IMR-90 (cell line): ENCODE data around the gene MDP1. TPM values are rescaled to one million over a fixed set of nuclear protein-coding genes. Genes with fewer than 3 reads are reported as not detected.
A peak's percentile ranks its signal among the peaks of the same experiment; 100 is the strongest.

Experiments used
- ATAC-seq: fragments of 200-7000 bp; cut with Tn5 transposase; 2 replicates; pipeline ENCODE4 v1.9.1; 2020; ENCODE audit warnings: low read depth, mild to moderate bottlenecking, moderate library complexity
- BruUV-seq: library from RNA; stranded (reverse); fragments of 400-500 nt; replicated peaks from 2 replicates; lab custom pipeline; 2021; lab: Mats Ljungman, UMichigan
- CTCF ChIA-PET: fragments of 300-600 bp; formaldehyde crosslinking; extraction: SDS; loops from one replicate; lab custom pipeline; 2021; ENCODE audit warnings: antibody characterized with exemption; lab: Yijun Ruan, JAX
- POLR2A ChIA-PET: fragments of 300-600 bp; sonication (Branson Sonifier 250); formaldehyde crosslinking; loops from one replicate; lab custom pipeline; 2022; ENCODE audit warnings: antibody characterized with exemption; ENCODE audit not compliant: unreplicated experiment; lab: Charles Lee
- DNase-seq: peaks from one replicate; pipeline ENCODE4 v3.0.0; 2013
- H2AFZ ChIP-seq: replicated peaks from 2 replicates; pipeline ENCODE3; 2013; ENCODE audit warnings: low read length, mild to moderate bottlenecking; ENCODE audit not compliant: poor library complexity
- H2AK5ac ChIP-seq: 2 replicates; pipeline ENCODE4 v1.6.1; 2013; ENCODE audit warnings: low read depth, low read length, inconsistent platforms
- H2AK9ac ChIP-seq: replicated peaks from 2 replicates; pipeline ENCODE3; 2013; ENCODE audit warnings: mild to moderate bottlenecking, low read depth, low read length, moderate library complexity; ENCODE audit not compliant: poor library complexity
- H2BK120ac ChIP-seq: 2 replicates; pipeline ENCODE4 v1.6.1; 2013; ENCODE audit warnings: low read depth, low read length, inconsistent platforms
- H2BK15ac ChIP-seq: 3 replicates; pipeline ENCODE4 v1.6.1; 2013; ENCODE audit warnings: low read depth, low read length, inconsistent platforms
- H2BK20ac ChIP-seq: 2 replicates; pipeline ENCODE4 v1.6.1; 2013; ENCODE audit warnings: low read depth, mild to moderate bottlenecking, inconsistent platforms, low read length, moderate library complexity
- H2BK5ac ChIP-seq: 2 replicates; pipeline ENCODE4 v1.6.1; 2013; ENCODE audit warnings: mild to moderate bottlenecking, low read depth, low read length, inconsistent platforms; ENCODE audit not compliant: poor library complexity, severe bottlenecking
- H3K14ac ChIP-seq: replicated peaks from 2 replicates; pipeline ENCODE4 v1.6.1; 2013; ENCODE audit warnings: low read depth, low read length, inconsistent platforms
- H3K18ac ChIP-seq: 2 replicates; pipeline ENCODE4 v1.6.1; 2013; ENCODE audit warnings: low read depth, low read length, control low read depth
- H3K23ac ChIP-seq: 2 replicates; pipeline ENCODE4 v1.6.1; 2013; ENCODE audit warnings: low read depth, low read length, inconsistent platforms
- H3K27ac ChIP-seq: 2 replicates; pipeline ENCODE4 v1.5.1; 2013; ENCODE audit warnings: mild to moderate bottlenecking, control low read depth, low read length; ENCODE audit not compliant: insufficient read depth
- H3K27me3 ChIP-seq: 2 replicates; pipeline ENCODE4 v1.6.1; 2013; ENCODE audit warnings: low read length; ENCODE audit not compliant: control insufficient read depth, insufficient read depth
- H3K36me3 ChIP-seq: 2 replicates; pipeline ENCODE4 v1.6.1; 2013; ENCODE audit warnings: low read length, mixed read lengths; ENCODE audit not compliant: control insufficient read depth, insufficient read depth
- H3K4ac ChIP-seq: 2 replicates; pipeline ENCODE4 v1.6.1; 2013; ENCODE audit warnings: low read depth, low read length, inconsistent platforms
- H3K4me1 ChIP-seq: 2 replicates; pipeline ENCODE4 v1.6.1; 2013; ENCODE audit warnings: low read length, mixed read lengths; ENCODE audit not compliant: control insufficient read depth, insufficient read depth
- H3K4me2 ChIP-seq: 2 replicates; pipeline ENCODE4 v1.6.1; 2013; ENCODE audit warnings: low read depth, mild to moderate bottlenecking, control low read depth, low read length, moderate library complexity
- H3K4me3 ChIP-seq: 2 replicates; pipeline ENCODE4 v1.5.1; 2013; ENCODE audit warnings: low read depth, mild to moderate bottlenecking, control low read depth, low read length, moderate library complexity; ENCODE audit not compliant: insufficient read depth
- H3K56ac ChIP-seq: 2 replicates; pipeline ENCODE4 v1.6.1; 2013; ENCODE audit warnings: low read length, inconsistent platforms; ENCODE audit not compliant: insufficient read depth; ENCODE audit errors: extremely low read depth
- H3K79me1 ChIP-seq, 2 experiments: 2 replicates each; pipeline ENCODE4 v1.6.1; 2013; ENCODE audit warnings: low read length in 2 of 2, inconsistent platforms in 1 of 2, low read depth in 1 of 2
- H3K9ac ChIP-seq: 2 replicates; pipeline ENCODE4 v1.6.1; 2013; ENCODE audit warnings: low read depth, low read length, control low read depth
- H3K9me1 ChIP-seq: 2 replicates; pipeline ENCODE4 v1.6.1; 2013; ENCODE audit warnings: low read length, inconsistent platforms; ENCODE audit not compliant: insufficient read depth
- H3K9me3 ChIP-seq: 2 replicates; pipeline ENCODE4 v1.6.1; 2013; ENCODE audit warnings: low read length; ENCODE audit not compliant: control insufficient read depth, insufficient read depth
- H4K20me1 ChIP-seq: 2 replicates; pipeline ENCODE4 v1.6.1; 2013; ENCODE audit warnings: low read length, inconsistent platforms; ENCODE audit not compliant: insufficient read depth
- H4K5ac ChIP-seq: 2 replicates; pipeline ENCODE4 v1.6.1; 2013; ENCODE audit warnings: mild to moderate bottlenecking, low read depth, low read length, control low read depth
- H4K8ac ChIP-seq, 2 experiments: 2 replicates each; pipeline ENCODE4 v1.6.1; 2013; ENCODE audit warnings: low read depth in 2 of 2, low read length in 2 of 2, control low read depth in 1 of 2, inconsistent platforms in 1 of 2
- H4K91ac ChIP-seq: 2 replicates; pipeline ENCODE4 v1.6.1; 2013; ENCODE audit warnings: low read depth, low read length, inconsistent platforms; ENCODE audit not compliant: insufficient read depth
- BHLHE40 ChIP-seq: fragments of 150-350 bp; IDR thresholded peaks from 2 replicates; pipeline ENCODE4 v1.6.1; 2016; ENCODE audit warnings: mild to moderate bottlenecking, low read depth, low read length
- CEBPB ChIP-seq: IDR thresholded peaks from 2 replicates; pipeline ENCODE4 v1.6.1; 2012; ENCODE audit warnings: low read depth, low read length, improper control_type of control experiment
- CTCF ChIP-seq: conservative IDR thresholded peaks from 2 replicates; pipeline ENCODE4 v1.5.1; 2012; ENCODE audit warnings: mild to moderate bottlenecking, low read depth, low read length, improper control_type of control experiment
- ELK1 ChIP-seq: fragments of 150-350 bp; IDR thresholded peaks from 2 replicates; pipeline ENCODE4 v1.6.1; 2016; ENCODE audit warnings: low read depth, mild to moderate bottlenecking, low read length, moderate library complexity, borderline replicate concordance
- FOS ChIP-seq: fragments of 150-350 bp; IDR thresholded peaks from 2 replicates; pipeline ENCODE4 v1.6.1; 2016; ENCODE audit warnings: low read depth, low read length
- MAFK ChIP-seq: IDR thresholded peaks from 2 replicates; pipeline ENCODE4 v1.6.1; 2012; ENCODE audit warnings: low read depth, low read length, improper control_type of control experiment
- MAZ ChIP-seq: IDR thresholded peaks from 2 replicates; pipeline ENCODE4 v1.6.1; 2012; ENCODE audit warnings: low read depth, mild to moderate bottlenecking, low read length, improper control_type of control experiment, moderate library complexity, borderline replicate concordance
- MXI1 ChIP-seq: IDR thresholded peaks from 2 replicates; pipeline ENCODE4 v1.6.1; 2012; ENCODE audit warnings: low read depth, mild to moderate bottlenecking, low read length, moderate library complexity, borderline replicate concordance
- NFE2L2 ChIP-seq: fragments of 150-350 bp; IDR thresholded peaks from 2 replicates; pipeline ENCODE4 v1.6.1; 2016; ENCODE audit warnings: low read depth, mild to moderate bottlenecking, low read length
- RAD21 ChIP-seq: IDR thresholded peaks from 2 replicates; pipeline ENCODE4 v1.6.1; 2012; ENCODE audit warnings: low read length, improper control_type of control experiment
- USF2 ChIP-seq: fragments of 150-350 bp; IDR thresholded peaks from 2 replicates; pipeline ENCODE4 v1.6.1; 2017; ENCODE audit warnings: mild to moderate bottlenecking, antibody characterized with exemption, low read length, low read depth
- WGBS, 2 experiments: methylation state at CpG; one replicate each; pipeline versions ENCODE4 v1.1.5 to v1.1.7; 2013; ENCODE audit warnings: missing lambda C conversion rate in 2 of 2; ENCODE audit not compliant: insufficient read length in 1 of 2; ENCODE audit errors: extremely low coverage in 2 of 2; 5-methylcytosine and 5-hydroxymethylcytosine counted together
- dilution Hi-C: fragments of 300-500 bp; cut with HindIII; formaldehyde crosslinking; loops from one replicate; pipeline ENCODE4 v1.14.3; 2018; ENCODE audit warnings: low sequenced_read_pairs; ENCODE audit not compliant: unreplicated experiment
- in situ Hi-C: fragments of 300-500 bp; cut with MboI; formaldehyde crosslinking; loops from 3 replicates; pipeline ENCODE4 v1.14.3; 2019; ENCODE audit warnings: low sequenced_read_pairs, inconsistent platforms, mixed read lengths
- intact Hi-C: fragments of 100-400 bp; cut with micrococcal nuclease; formaldehyde crosslinking; loops from 2 replicates; pipeline ENCODE4 v1.10.0; 2022
- polyA plus RNA-seq, 3 experiments: library from polyadenylated mRNA; depleted of rRNA; stranded (reverse); fragments of >200 nt; gene quantifications; 2 replicates each; pipeline ENCODE4 v1.2.3, GENCODE V29; 2012; ENCODE audit warnings: low replicate concordance in 1 of 3
- total RNA-seq: library from RNA; depleted of rRNA; stranded (reverse); fragments of >200 nt; gene quantifications from 2 replicates; pipeline ENCODE4 v1.2.3, GENCODE V29; 2012

Gene MDP1
- total and polyA plus RNA-seq, 2 of the 4 experiments (the other 2 are of a cell fraction), result 15.1 to 17.8 TPM

GRCh38 chr14:24172871-24173281 lies 43.0 kb downstream of the MDP1 start:
- Histone ChIP-seq H3K9me3 (no peaks in the 10 kb centered on the region), H3K4me3 (no peak overlapping the region), H3K27ac (no peak overlapping the region), H2BK15ac (no peak overlapping the region), H3K4me1 (no peaks in the 10 kb centered on the region), H3K14ac (no peak overlapping the region), H3K27me3 (no peaks in the 10 kb centered on the region), H3K56ac (no peak overlapping the region), H3K4me2 (no peak overlapping the region), H3K9ac (no peak overlapping the region), H4K5ac (no peak overlapping the region), H2AK9ac (peak overlapping the region; percentile 13), H3K9me1 (no peaks in the 10 kb centered on the region), H3K4ac (no peak overlapping the region), H2AK5ac (no peak overlapping the region), H2BK5ac (no peak overlapping the region), H3K36me3 (peaks cover 29% of the 10 kb centered on the region), H4K8ac (no peak overlapping the region), H2BK120ac (no peak overlapping the region), H4K91ac (no peak overlapping the region), H2AFZ (no peak overlapping the region), H4K20me1 (no peaks in the 10 kb centered on the region), H3K18ac (no peak overlapping the region), H3K79me1 (no peaks in the 10 kb centered on the region), H2BK20ac (no peak overlapping the region), H3K23ac (no peak overlapping the region)
- ChIA-PET CTCF (no interaction called here), POLR2A (no interaction called here)
- TF ChIP-seq MXI1 (no peak), RAD21 (no peak), BHLHE40 (no peak), NFE2L2 (no peak), MAFK (no peak), USF2 (no peak), MAZ (no peak), CEBPB (no peak), CTCF (no peak), ELK1 (no peak), FOS (no peak)
- dilution Hi-C loops, result no loop called here
- WGBS, 2 experiments, result 70% methylated on average over 6 of the region's 20 CpGs; no CpG with 5 or more reads in 1 of the 2 experiments
- no peak for ATAC-seq
- BruUV-seq, result no TSS peak
- intact Hi-C loops, result no loop called here
- DNase-seq, result no peak
- in situ Hi-C loops, result no loop called here
